Fibroblast of lung (primary cell): ENCODE results near the gene ASH1L. TPM values are rescaled to one million over a fixed set of nuclear protein-coding genes. Genes with fewer than 3 reads are reported as not detected.
"Not testable (repeated sequence)": the region's sequence is repeated elsewhere in the genome, so short reads cannot be mapped to it uniquely, and the experiment has no call there.

Source experiments
- DNase-seq, 2 donors: peaks; one replicate each; pipeline versions ENCODE4 v3.0.0 to v3.0.0-alpha.2; 2010; ENCODE audit warnings: low read depth in 2 of 2
- H2AFZ ChIP-seq: 2 replicates; pipeline ENCODE4 v1.5.1; 2012; ENCODE audit warnings: low read length, control low read depth, inconsistent platforms
- H3K27ac ChIP-seq: 2 replicates; pipeline ENCODE4 v1.5.1; 2011; ENCODE audit warnings: low read length, control low read depth; ENCODE audit not compliant: insufficient read depth
- H3K27me3 ChIP-seq: 2 replicates; pipeline ENCODE4 v1.5.1; 2011; ENCODE audit warnings: mild to moderate bottlenecking, low read length; ENCODE audit not compliant: control insufficient read depth, insufficient read depth
- H3K36me3 ChIP-seq: 2 replicates; pipeline ENCODE4 v1.5.1; 2011; ENCODE audit warnings: low read length; ENCODE audit not compliant: control insufficient read depth, insufficient read depth
- H3K4me1 ChIP-seq: 2 replicates; pipeline ENCODE4 v1.5.1; 2011; ENCODE audit warnings: low read length; ENCODE audit not compliant: control insufficient read depth, insufficient read depth; ENCODE audit errors: extremely low read depth
- H3K4me2 ChIP-seq: 2 replicates; pipeline ENCODE4 v1.5.1; 2011; ENCODE audit warnings: low read length, control low read depth; ENCODE audit not compliant: insufficient read depth; ENCODE audit errors: extremely low read depth
- H3K4me3 ChIP-seq, 4 experiments: fragments of 200-600 bp in 1 of 4; sonication (generic) in 1 of 4; replicated peaks in 1 of 4; 2 replicates each; pipeline ENCODE4 v1.5.1; 2011 to 2016; ENCODE audit warnings: low read length in 4 of 4, low read depth in 3 of 4, mild to moderate bottlenecking in 3 of 4, control low read depth in 2 of 4, inconsistent platforms in 1 of 4, mixed read lengths in 1 of 4; ENCODE audit not compliant: insufficient read depth in 1 of 4; ENCODE audit errors: control extremely low read depth in 1 of 4
- H3K79me2 ChIP-seq: 2 replicates; pipeline ENCODE4 v1.5.1; 2012; ENCODE audit warnings: mild to moderate bottlenecking, low read length, inconsistent platforms; ENCODE audit not compliant: control insufficient read depth, insufficient read depth
- H3K9ac ChIP-seq: 2 replicates; pipeline ENCODE4 v1.5.1; 2011; ENCODE audit warnings: mild to moderate bottlenecking, low read length, control low read depth; ENCODE audit not compliant: insufficient read depth
- H3K9me3 ChIP-seq: 2 replicates; pipeline ENCODE4 v1.5.1; 2012; ENCODE audit warnings: low read depth, low read length; ENCODE audit not compliant: control insufficient read depth, insufficient read depth
- H4K20me1 ChIP-seq: 2 replicates; pipeline ENCODE4 v1.5.1; 2011; ENCODE audit warnings: low read length; ENCODE audit not compliant: control insufficient read depth, insufficient read depth; ENCODE audit errors: extremely low read depth
- CTCF ChIP-seq, 2 donors: IDR thresholded peaks in 1 of 2; conservative IDR thresholded peaks in 1 of 2; 1 replicate in 1 of 2; 2 replicates in 1 of 2; pipeline ENCODE4 v1.5.1; 2011 to 2012; ENCODE audit warnings: low read length in 2 of 2, control low read depth in 1 of 2, inconsistent platforms in 1 of 2, low read depth in 1 of 2, mild to moderate bottlenecking in 1 of 2
- EZH2 ChIP-seq: IDR thresholded peaks from 2 replicates; pipeline ENCODE4 v1.5.1; 2012; ENCODE audit warnings: low read length, control low read depth, mild to moderate bottlenecking; ENCODE audit errors: missing control alignments
- polyA plus RNA-seq, 2 donors: library from polyadenylated mRNA; depleted of rRNA in 1 of 2; stranded (reverse) in 1 of 2; unstranded in 1 of 2; fragments of >200 nt; gene quantifications; 2 replicates each; pipeline ENCODE4 v1.2.1, GENCODE V29; 2011 to 2012; ENCODE audit warnings: missing spikeins in 1 of 2
- total RNA-seq: library from RNA; depleted of rRNA; stranded (reverse); fragments of >200 nt; gene quantifications from 2 replicates; pipeline ENCODE4 v1.2.1, GENCODE V29; 2014

ASH1L gene
- total and polyA plus RNA-seq, 2 donors (not counting 1 experiment from before 2014, with no cell fraction given), result 19.4 to 35.7 TPM

DNA sequence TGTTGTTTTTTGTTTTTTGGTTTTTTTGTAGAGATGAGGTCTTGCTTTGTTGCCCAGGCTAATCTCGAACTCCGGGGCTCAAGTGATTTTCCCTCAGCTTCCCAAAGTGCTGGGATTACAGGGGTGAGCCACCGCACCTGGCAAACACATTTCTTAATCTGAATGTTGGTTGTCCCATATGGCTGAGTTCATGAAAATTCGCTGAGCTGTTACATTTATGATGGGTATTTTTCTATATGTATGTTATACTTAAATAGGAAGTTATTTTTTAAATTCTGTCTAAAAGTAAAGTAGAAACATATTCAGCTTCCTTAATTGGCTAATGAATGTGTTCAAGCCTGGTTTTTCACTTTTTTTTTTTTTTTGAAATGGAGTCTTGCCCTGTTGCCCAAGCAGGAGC lies 75.1 kb downstream of the ASH1L start:
- H3K79me2 ChIP-seq, result peaks cover 5% of the 10 kb centered on the region
- H3K9ac ChIP-seq, result no peak overlapping the region
- H4K20me1 ChIP-seq, result no peaks in the 10 kb centered on the region
- H3K27me3 ChIP-seq, result no peaks in the 10 kb centered on the region
- no peaks in the 10 kb centered on the region for H3K9me3 ChIP-seq
- no peak for DNase-seq
- H2AFZ ChIP-seq, result no peak overlapping the region
- TF ChIP-seq CTCF (conservative IDR thresholded peaks at IDR 0.05 in 1 of 2, IDR thresholded peaks at IDR 0.05 in 1 of 2; ENCODE audit: low read depth in 1 of 2, low read length in 2 of 2) (no peak), EZH2 (no peak)
- no peak overlapping the region for H3K4me2 ChIP-seq
- H3K4me3 ChIP-seq, result no peak overlapping the region
- H3K36me3 ChIP-seq, result no peaks in the 10 kb centered on the region
- no peaks in the 10 kb centered on the region for H3K4me1 ChIP-seq
- no peak overlapping the region for H3K27ac ChIP-seq

- H3K36me3 ChIP-seq, H3K9me3 ChIP-seq, DNase-seq, H3K4me1 ChIP-seq, H3K27ac ChIP-seq, H3K4me3 ChIP-seq, H2AFZ ChIP-seq, H3K9ac ChIP-seq, H3K4me2 ChIP-seq, H3K27me3 ChIP-seq, H3K79me2 ChIP-seq, H4K20me1 ChIP-seq: not testable (repeated sequence)
Measured at GRCh38 chr1:155486952-155487351, 75.7 kb downstream of the ASH1L start.

- Histone ChIP-seq H3K9ac (no peak overlapping the region), H3K9me3 (no peaks in the 10 kb centered on the region), H3K4me1 (no peaks in the 10 kb centered on the region), H4K20me1 (no peaks in the 10 kb centered on the region), H2AFZ (no peak overlapping the region), H3K36me3 (no peaks in the 10 kb centered on the region), H3K27me3 (no peaks in the 10 kb centered on the region), H3K27ac (no peak overlapping the region), H3K4me3 (no peak overlapping the region), H3K4me2 (no peak overlapping the region), H3K79me2 (peaks cover 5% of the 10 kb centered on the region)
- TF ChIP-seq CTCF (conservative IDR thresholded peaks at IDR 0.05 in 1 of 2, IDR thresholded peaks at IDR 0.05 in 1 of 2; ENCODE audit: low read depth in 1 of 2, low read length in 2 of 2), result no peak
- DNase-seq, result no peak
Measured at GRCh38 chr1:155485945-155486344, 76.7 kb downstream of the ASH1L start.

GRCh38 chr1:155485222-155485621 lies 77.4 kb downstream of the ASH1L start:
- TF ChIP-seq EZH2, result no peak
- no peak for TF ChIP-seq CTCF (conservative IDR thresholded peaks at IDR 0.05 in 1 of 2, IDR thresholded peaks at IDR 0.05 in 1 of 2; ENCODE audit: low read depth in 1 of 2, low read length in 2 of 2)
- Histone ChIP-seq H4K20me1 (no peaks in the 10 kb centered on the region), H3K79me2 (no peaks in the 10 kb centered on the region), H3K9ac (no peak overlapping the region), H3K4me1 (no peaks in the 10 kb centered on the region), H3K4me3 (no peak overlapping the region), H3K27me3 (no peaks in the 10 kb centered on the region), H2AFZ (no peak overlapping the region), H3K27ac (no peak overlapping the region), H3K36me3 (no peaks in the 10 kb centered on the region), H3K9me3 (no peaks in the 10 kb centered on the region), H3K4me2 (no peak overlapping the region)
- no peak for DNase-seq
